Activated CD4-positive, alpha-beta T cell treated with anti-CD3 and anti-CD28 coated beads for 24 hours (primary cell): ENCODE measurements around the gene AP2A2.

Experiments
- DNase-seq, 2 donors: peaks; one replicate each; pipeline ENCODE4 v3.0.0-alpha.2; 2020; ENCODE audit warnings: low read depth in 2 of 2

The AP2A2 gene

GRCh38 chr11:898540-899190 is 27.0 kb upstream of the AP2A2 start:
- no peak for DNase-seq

GRCh38 chr11:899724-900123 is 25.9 kb upstream of the AP2A2 start:
- DNase-seq, result no peak

GRCh38 chr11:900545-900944 is 25.1 kb upstream of the AP2A2 start:
- no peak for DNase-seq

DNA sequence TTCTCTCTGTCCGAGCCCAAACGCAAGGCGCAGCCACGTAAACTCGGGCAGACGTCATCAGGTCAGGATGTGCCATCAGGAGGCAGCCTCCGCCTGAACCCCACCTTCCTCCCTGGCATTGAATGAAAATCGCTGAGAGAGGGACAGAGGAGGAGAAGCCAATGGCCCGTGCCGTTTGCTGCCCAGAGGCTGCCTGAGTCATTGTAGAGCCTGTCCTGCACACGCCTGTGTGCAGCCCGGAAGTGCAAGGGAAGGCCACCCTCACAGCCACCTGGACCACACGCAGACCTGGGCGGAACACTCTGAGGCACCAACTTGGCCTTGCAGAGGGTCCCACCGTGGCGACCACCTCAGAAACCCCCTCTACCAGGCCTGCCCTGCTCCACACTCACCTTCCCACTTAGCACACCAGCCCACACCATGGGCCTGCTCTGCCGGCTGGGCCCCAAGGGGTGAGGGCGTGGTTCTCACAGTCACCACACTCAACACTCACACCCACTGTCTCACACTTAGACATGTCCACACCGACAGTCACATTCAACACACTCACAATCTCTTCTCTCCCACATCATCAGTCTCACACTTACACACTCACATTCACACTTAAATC is 24.1 kb upstream of the AP2A2 start:
- DNase-seq, result no peak

DNA sequence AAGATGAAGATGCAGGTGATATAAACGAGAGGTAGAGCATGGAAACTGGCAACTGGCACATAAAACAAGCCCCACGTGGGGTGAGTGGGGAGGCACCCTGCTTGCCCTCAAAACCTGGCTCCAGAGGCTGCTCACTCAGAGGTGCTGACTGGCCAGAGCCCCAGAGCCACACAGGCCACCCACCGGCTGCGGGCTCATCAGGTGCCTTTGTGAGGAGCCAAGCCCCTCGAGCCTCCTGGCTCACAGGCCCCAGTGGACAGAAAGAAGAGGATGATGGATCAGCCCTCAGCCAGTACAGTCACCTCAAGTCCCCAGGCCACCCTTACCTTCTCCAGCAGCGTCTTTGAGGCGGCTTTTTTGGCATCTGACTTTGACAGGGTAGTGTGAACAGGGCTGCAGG is 21.3 kb upstream of the AP2A2 start:
- DNase-seq, result no peak

DNA sequence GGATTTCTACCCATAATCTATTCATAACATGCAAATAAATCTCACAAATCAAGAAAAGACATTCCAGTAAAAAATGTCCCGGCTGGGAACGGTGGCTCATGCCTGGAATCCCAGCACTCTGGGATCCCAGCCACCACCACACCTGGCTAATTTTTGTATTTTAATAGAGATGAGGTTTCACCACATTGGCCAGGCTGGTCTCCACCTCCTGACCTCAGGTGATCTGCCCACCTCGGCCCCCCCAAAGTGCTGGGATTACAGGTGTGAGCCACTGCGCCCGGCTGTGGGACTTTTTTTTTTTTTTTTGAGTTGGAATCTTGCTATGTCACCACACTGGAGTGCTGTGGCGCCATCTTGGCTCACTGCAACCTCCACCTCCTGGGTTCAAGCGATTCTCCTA is 19.7 kb upstream of the AP2A2 start:
- no peak for DNase-seq

GRCh38 chr11:907668-908067 is 18.0 kb upstream of the AP2A2 start:
- DNase-seq, result no peak

DNA sequence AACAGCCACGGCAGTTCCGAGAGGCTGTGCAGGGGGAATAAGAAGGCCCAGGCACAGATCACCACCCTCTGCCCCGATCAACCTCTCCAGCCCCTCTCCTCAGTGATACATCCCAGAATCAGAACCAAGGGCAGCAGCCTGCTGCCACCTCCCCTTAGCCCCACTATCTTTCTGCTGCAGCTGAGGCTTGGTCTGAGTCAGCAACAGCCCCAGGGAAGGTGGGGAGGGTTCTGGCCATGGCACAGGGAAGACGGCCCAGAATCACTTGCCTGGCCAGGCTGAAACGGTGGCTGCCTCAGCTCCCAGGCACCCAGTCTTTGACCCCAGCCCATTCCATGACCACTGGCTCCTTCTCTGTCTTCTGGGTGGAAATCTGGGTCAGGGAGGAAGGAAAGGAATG is 17.4 kb upstream of the AP2A2 start:
- no peak for DNase-seq

- DNase-seq, result no peak
Measured at GRCh38 chr11:909406-909805, 16.3 kb upstream of the AP2A2 start.

DNA sequence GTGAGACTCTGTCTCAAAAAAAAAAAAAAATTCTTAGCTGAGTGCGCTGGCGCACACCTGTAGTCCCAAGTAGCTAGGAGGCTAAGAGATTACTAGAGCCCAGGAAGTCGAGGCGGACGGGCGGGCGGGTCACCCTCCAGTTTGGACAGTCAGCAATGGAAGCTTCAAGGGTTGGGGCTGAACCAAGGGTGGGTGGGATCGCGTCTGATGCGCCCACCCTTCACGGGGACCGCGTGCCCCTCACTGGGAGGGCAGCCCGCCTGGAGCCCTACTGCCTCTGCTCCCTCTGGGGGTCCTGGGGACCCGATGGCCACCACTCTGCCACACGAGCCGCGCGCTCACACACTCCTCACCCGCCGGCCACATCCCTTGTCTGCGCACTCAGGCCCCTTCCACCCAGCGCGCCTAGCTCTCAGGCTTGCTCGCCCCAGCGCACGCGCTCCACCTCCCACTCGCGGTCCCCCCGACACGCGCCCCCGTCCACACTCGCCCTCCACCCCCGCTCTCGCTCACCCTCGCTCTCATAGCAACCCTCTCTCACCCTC is 15.6 kb upstream of the AP2A2 start:
- DNase-seq, result no peak

GRCh38 chr11:910589-911030 is 15.1 kb upstream of the AP2A2 start, which contains the start of gene CHID1:
Gene CHID1, minus strand, starts transcription at chr11:910810. Its CDS starts 5,994 bp downstream, at chr11:904816.
- peak; percentile 76 to 81 for DNase-seq

- peak in 1 of 2 donors; percentile 22 for DNase-seq
Measured at GRCh38 chr11:911031-911889, 14.4 kb upstream of the AP2A2 start.

GRCh38 chr11:911890-912219 is 13.8 kb upstream of the AP2A2 start:
- DNase-seq, result no peak

- DNase-seq, result no peak
Measured at GRCh38 chr11:912266-912665, 13.4 kb upstream of the AP2A2 start.

DNA sequence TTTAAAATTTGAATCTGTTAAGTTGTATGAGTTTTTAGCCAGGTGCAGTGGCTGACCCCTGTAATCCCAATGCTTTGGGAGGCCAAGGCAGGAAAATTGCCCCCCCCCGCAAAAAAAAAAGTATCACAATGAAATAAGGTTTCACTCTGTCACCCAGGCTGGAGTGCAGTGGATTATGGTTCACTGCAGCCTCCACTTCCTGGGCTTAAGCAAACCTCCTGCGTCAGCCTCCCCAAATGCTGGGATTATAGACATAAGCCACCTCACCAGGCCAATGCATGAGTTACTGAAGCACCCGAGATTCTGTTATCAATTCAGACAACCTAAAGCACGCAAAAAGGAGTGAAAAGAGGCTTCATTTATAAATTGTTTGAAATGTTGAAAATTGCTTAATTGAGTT is 12.6 kb upstream of the AP2A2 start:
- DNase-seq, result no peak

DNA sequence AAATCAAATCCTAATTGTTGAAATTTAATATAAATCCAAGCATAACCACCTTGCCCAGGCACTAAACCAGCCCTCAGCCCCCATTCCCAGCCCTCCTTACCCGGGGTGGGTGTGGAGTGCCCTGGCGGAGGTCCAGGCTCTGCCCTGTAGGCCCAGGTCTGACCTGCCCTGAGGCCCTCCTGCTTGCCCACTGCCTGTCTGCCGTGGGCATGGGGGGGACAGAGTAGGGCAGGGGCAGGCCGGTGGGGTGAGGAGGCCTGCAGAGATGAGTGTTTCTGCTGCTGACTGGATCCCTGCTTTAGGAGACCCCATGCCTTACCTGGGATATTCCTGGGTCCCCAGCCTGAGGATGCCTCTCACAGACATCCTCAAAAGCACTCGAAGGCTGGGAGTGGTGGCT is 11.5 kb upstream of the AP2A2 start:
- DNase-seq, result no peak

- DNase-seq, result no peak
Measured at GRCh38 chr11:914747-915501, 10.7 kb upstream of the AP2A2 start.

GRCh38 chr11:917426-917825 is 8.2 kb upstream of the AP2A2 start:
- no peak for DNase-seq

DNA sequence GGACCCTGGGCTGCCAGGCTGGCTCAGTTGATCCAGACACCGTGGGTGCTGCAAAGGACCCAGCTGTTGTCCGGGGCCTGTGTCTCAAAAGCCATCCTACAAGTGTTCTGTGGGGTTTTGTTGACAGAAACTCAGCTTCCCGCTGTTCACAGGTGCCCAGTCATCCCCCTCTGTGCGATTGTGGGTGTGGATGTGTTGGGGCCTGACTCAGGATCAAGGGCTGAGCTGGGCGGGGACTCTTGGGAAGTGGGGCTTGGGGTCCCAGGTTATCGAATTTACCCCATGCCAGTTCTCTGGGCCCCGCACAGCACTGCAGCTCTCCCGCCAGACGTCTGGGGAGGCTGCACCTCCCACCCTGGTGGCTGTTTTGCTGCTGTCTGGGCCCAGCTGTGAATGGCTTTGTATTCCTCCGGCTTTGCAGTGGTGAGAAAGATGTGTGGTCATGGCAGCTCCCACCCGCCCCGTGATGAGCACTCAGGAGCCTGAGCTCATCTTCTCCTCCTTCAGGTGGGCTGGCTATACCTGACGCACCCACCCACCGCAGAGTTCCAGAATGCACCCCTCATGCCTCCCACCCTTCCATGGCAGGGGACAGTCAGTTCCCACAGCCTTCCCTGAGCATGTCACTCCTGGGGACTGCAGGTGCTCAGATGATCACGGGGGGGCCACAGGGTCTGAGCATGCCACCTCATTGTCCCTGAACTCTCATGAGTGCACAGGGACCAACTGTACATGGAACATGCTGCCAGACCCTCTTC is 3.6 kb upstream of the AP2A2 start:
- no peak for DNase-seq

DNA sequence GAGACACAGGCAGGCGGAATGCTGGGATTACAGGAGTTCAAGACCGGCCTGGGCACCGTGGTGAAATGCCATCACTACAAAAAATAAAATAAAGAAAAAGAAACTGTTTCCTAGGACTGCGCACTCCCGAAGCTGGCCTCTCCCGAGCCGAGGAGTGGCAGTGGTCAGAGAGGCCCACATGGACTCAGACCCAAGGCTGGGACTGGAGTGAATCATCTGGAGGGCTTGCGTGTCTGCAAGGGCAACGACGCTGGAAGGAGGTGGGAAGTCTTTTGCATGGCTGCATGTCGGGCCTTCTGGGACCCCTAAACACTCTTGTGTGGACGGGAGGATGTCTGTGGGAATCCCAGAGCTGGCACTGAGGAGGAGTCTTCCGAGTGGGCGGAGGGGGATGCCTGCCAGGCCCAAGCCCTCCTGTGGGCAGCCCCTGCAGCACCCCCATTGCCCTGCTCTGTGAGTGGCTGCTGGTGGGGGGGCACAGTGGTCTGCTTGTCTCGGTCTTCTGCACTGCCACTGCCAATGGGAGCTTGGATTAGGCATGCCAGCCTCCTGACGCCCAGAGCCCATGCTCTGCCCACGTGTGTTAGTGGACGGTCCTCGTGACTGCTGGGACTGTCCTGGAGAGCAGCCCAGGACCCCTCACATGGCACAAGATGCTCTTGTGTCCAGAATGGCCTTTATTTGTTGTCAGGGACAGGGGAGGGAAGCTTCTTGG is 1.8 kb upstream of the AP2A2 start:
- no peak for DNase-seq
